WTC11 (cell line): ENCODE measurements around the gene UTP11. TPM values are rescaled to one million over a fixed set of nuclear protein-coding genes. Genes with fewer than 3 reads are reported as not detected.
A peak's percentile ranks its signal among the peaks of the same experiment; 100 is the strongest.
"Not testable (repeated sequence)": the region's sequence is repeated elsewhere in the genome, so short reads cannot be mapped to it uniquely, and the experiment has no call there.

ENCODE experiments used
- ATAC-seq: fragments of 200-7000 bp; cut with Tn5 transposase; 2 replicates; pipeline ENCODE4 v1.10.0; 2021; ENCODE audit warnings: mild to moderate bottlenecking, moderate library complexity
- CTCF ChIA-PET: fragments of 300-600 bp; sonication (Branson Sonifier 250); formaldehyde crosslinking; loops from one replicate; lab custom pipeline; 2021; ENCODE audit warnings: antibody characterized with exemption; lab: Charles Lee
- POLR2A ChIA-PET: fragments of 350-600 bp; sonication (Branson Sonifier 250); formaldehyde crosslinking; loops from one replicate; lab custom pipeline; 2021; ENCODE audit warnings: antibody characterized with exemption; lab: Charles Lee
- DNase-seq: peaks from one replicate; pipeline ENCODE4 v3.0.0; 2021; ENCODE audit warnings: low spot score
- H3K27ac Mint-ChIP-seq: 2 replicates; pipeline ENCODE4 v1.8.0; 2021; ENCODE audit warnings: mixed read lengths
- H3K27me3 Mint-ChIP-seq: 2 replicates; pipeline ENCODE4 v1.8.0; 2021; ENCODE audit warnings: low read depth, mild to moderate bottlenecking, moderate library complexity, mixed read lengths
- H3K36me3 Mint-ChIP-seq: 2 replicates; pipeline ENCODE4 v1.8.0; 2021; ENCODE audit warnings: mixed read lengths
- H3K4me1 Mint-ChIP-seq: 2 replicates; pipeline ENCODE4 v1.8.0; 2022; ENCODE audit warnings: mixed read lengths
- H3K4me3 Mint-ChIP-seq: 2 replicates; pipeline ENCODE4 v1.8.0; 2021; ENCODE audit warnings: mild to moderate bottlenecking, moderate library complexity, mixed read lengths
- H3K9me3 Mint-ChIP-seq: 2 replicates; pipeline ENCODE4 v1.8.0; 2021; ENCODE audit warnings: mixed read lengths
- AR ChIP-seq: fragments of 250-450 bp; sonication (Bioruptor Pico); IDR thresholded peaks from 2 replicates; pipeline ENCODE4 v1.9.0; 2021; ENCODE audit warnings: mild to moderate bottlenecking
- EMX1 ChIP-seq: fragments of 250-450 bp; sonication (Bioruptor Pico); IDR thresholded peaks from 2 replicates; pipeline ENCODE4 v1.8.0; 2021; ENCODE audit warnings: mild to moderate bottlenecking
- ERG ChIP-seq: fragments of 250-450 bp; sonication (Bioruptor Pico); IDR thresholded peaks from 2 replicates; pipeline ENCODE4 v1.8.0; 2021; ENCODE audit warnings: mild to moderate bottlenecking
- ESRRA ChIP-seq: sonication (generic); formaldehyde crosslinking; IDR thresholded peaks from 2 replicates; pipeline ENCODE4 v1.8.1; 2022; ENCODE audit warnings: mild to moderate bottlenecking, missing genetic modification reagents, borderline replicate concordance
- FOXP1 ChIP-seq: sonication (generic); formaldehyde crosslinking; IDR thresholded peaks from 2 replicates; pipeline ENCODE4 v1.8.0; 2022; ENCODE audit warnings: missing genetic modification reagents, mild to moderate bottlenecking, moderate library complexity, borderline replicate concordance
- GABPB1 ChIP-seq: sonication (generic); formaldehyde crosslinking; IDR thresholded peaks from 2 replicates; pipeline ENCODE4 v1.8.1; 2023; ENCODE audit warnings: mild to moderate bottlenecking, missing genetic modification reagents
- HMGA2 ChIP-seq: fragments of 250-450 bp; sonication (Bioruptor Pico); IDR thresholded peaks from 2 replicates; pipeline ENCODE4 v1.4.0; 2021; ENCODE audit warnings: mild to moderate bottlenecking, moderate library complexity
- HMGXB4 ChIP-seq: sonication (generic); formaldehyde crosslinking; IDR thresholded peaks from 2 replicates; pipeline ENCODE4 v1.8.1; 2023; ENCODE audit warnings: mild to moderate bottlenecking, moderate library complexity, missing genetic modification reagents
- IRF2 ChIP-seq: sonication (generic); formaldehyde crosslinking; IDR thresholded peaks from 2 replicates; pipeline ENCODE4 v1.8.0; 2022; ENCODE audit warnings: low read depth, missing genetic modification reagents, borderline replicate concordance
- JUN ChIP-seq: sonication (generic); formaldehyde crosslinking; IDR thresholded peaks from 2 replicates; pipeline ENCODE4 v1.8.0; 2023; ENCODE audit warnings: mild to moderate bottlenecking, missing genetic modification reagents
- MAX ChIP-seq: sonication (generic); formaldehyde crosslinking; IDR thresholded peaks from 2 replicates; pipeline ENCODE4 v1.8.0; 2022; ENCODE audit warnings: mild to moderate bottlenecking, missing genetic modification reagents
- NFATC4 ChIP-seq: fragments of 250-450 bp; sonication (Bioruptor Pico); IDR thresholded peaks from 2 replicates; pipeline ENCODE4 v1.9.0; 2021; ENCODE audit warnings: mild to moderate bottlenecking
- NFYB ChIP-seq: sonication (generic); formaldehyde crosslinking; conservative IDR thresholded peaks from 2 replicates; pipeline ENCODE4 v1.8.0; 2022; ENCODE audit warnings: low read depth, missing genetic modification reagents
- NR1H2 ChIP-seq: sonication (generic); formaldehyde crosslinking; IDR thresholded peaks from 2 replicates; pipeline ENCODE4 v1.9.0; 2021; ENCODE audit warnings: mild to moderate bottlenecking, moderate library complexity, missing genetic modification reagents
- NR3C1 ChIP-seq: sonication (generic); formaldehyde crosslinking; conservative IDR thresholded peaks from 2 replicates; pipeline ENCODE4 v1.8.1; 2023; ENCODE audit warnings: low read depth, mild to moderate bottlenecking, missing genetic modification reagents
- OVOL2 ChIP-seq: fragments of 250-450 bp; sonication (Bioruptor Pico); IDR thresholded peaks from 2 replicates; pipeline ENCODE4 v1.9.0; 2021; ENCODE audit warnings: mild to moderate bottlenecking, borderline replicate concordance
- RELA ChIP-seq: sonication (generic); formaldehyde crosslinking; IDR thresholded peaks from 2 replicates; pipeline ENCODE4 v1.8.1; 2022; ENCODE audit warnings: missing genetic modification reagents, mild to moderate bottlenecking, borderline replicate concordance
- RORB ChIP-seq: fragments of 250-450 bp; sonication (Bioruptor Pico); IDR thresholded peaks from 2 replicates; pipeline ENCODE4 v1.9.0; 2021; ENCODE audit warnings: mild to moderate bottlenecking
- SMAD4 ChIP-seq: sonication (generic); formaldehyde crosslinking; IDR thresholded peaks from 2 replicates; pipeline ENCODE4 v1.8.0; 2022; ENCODE audit warnings: mild to moderate bottlenecking, missing genetic modification reagents
- STAT6 ChIP-seq: sonication (generic); formaldehyde crosslinking; conservative IDR thresholded peaks from 2 replicates; pipeline ENCODE4 v1.8.1; 2023; ENCODE audit warnings: mild to moderate bottlenecking, low read depth, missing genetic modification reagents, moderate library complexity
- TEAD4 ChIP-seq: sonication (generic); formaldehyde crosslinking; IDR thresholded peaks from 2 replicates; pipeline ENCODE4 v1.8.0; 2022; ENCODE audit warnings: mild to moderate bottlenecking, missing genetic modification reagents
- ZNF121 ChIP-seq: sonication (generic); formaldehyde crosslinking; IDR thresholded peaks from 2 replicates; pipeline ENCODE4 v1.8.0; 2023; ENCODE audit warnings: missing genetic modification reagents
- ZNF138 ChIP-seq: sonication (generic); formaldehyde crosslinking; conservative IDR thresholded peaks from 2 replicates; pipeline ENCODE4 v1.8.1; 2022; ENCODE audit warnings: mild to moderate bottlenecking, moderate library complexity, missing genetic modification reagents
- ZNF317 ChIP-seq: sonication (generic); formaldehyde crosslinking; IDR thresholded peaks from 2 replicates; pipeline ENCODE4 v1.8.1; 2023; ENCODE audit warnings: low read depth, mild to moderate bottlenecking, moderate library complexity, missing genetic modification reagents, borderline replicate concordance
- ZSCAN18 ChIP-seq: fragments of 250-450 bp; sonication (Bioruptor Pico); IDR thresholded peaks from 2 replicates; pipeline ENCODE4 v2.1.2; 2022; ENCODE audit warnings: mild to moderate bottlenecking, moderate library complexity
- total RNA-seq: library from RNA; stranded (reverse); gene quantifications from 3 replicates; pipeline ENCODE4 v1.2.3, GENCODE V29; 2021

Gene UTP11
- total RNA-seq, 1 experiment from 2014 or later: 42.2 TPM

- TF ChIP-seq NR1H2 (CRISPR knock-in tag) (no peak), AR (CRISPR knock-in tag) (no peak), NFYB (CRISPR knock-in tag) (no peak), FOXP1 (CRISPR knock-in tag) (no peak), ERG (CRISPR knock-in tag) (no peak), TEAD4 (CRISPR knock-in tag) (no peak), ZNF317 (CRISPR knock-in tag) (no peak), RORB (CRISPR knock-in tag) (no peak), NFATC4 (no peak), HMGA2 (CRISPR knock-in tag) (no peak), SMAD4 (CRISPR knock-in tag) (no peak)
These were observed 38.0 kb upstream of the UTP11 start (continued) for GRCh38 chr1:37974567-37974966.

- 0 out of 2 replicates have a peak, but pooled peaks have one; percentile 3 for TF ChIP-seq MAX (CRISPR knock-in tag)
- H3K4me1 Mint-ChIP-seq, H3K9me3 Mint-ChIP-seq, H3K27ac Mint-ChIP-seq, H3K27me3 Mint-ChIP-seq, H3K4me3 Mint-ChIP-seq: not testable (repeated sequence)
- peaks cover 90% of the 10 kb centered on the region for H3K36me3 Mint-ChIP-seq
- ChIA-PET CTCF (interaction anchor here (0.6 to 1.6 kb wide), 6 partner anchors 14 to 527 kb away, joined by 3 to 4 read pairs (median 3); partner anchors contain the start of gene SF3A3), POLR2A (interaction anchor here (0.5 kb wide), 1 partner anchor 7 kb away, joined by 3 read pairs; no protein-coding TSS in a partner anchor)
- ATAC-seq: peak; percentile 77
- peak; percentile 33 for DNase-seq
These were observed 37.5 kb upstream of the UTP11 start for GRCh38 chr1:37975083-37975482.

GRCh38 chr1:37978541-37978940 is 34.0 kb upstream of the UTP11 start:
- ChIA-PET POLR2A (interaction anchor here (1.2 kb wide), 1 partner anchor 17 kb away, joined by 6 read pairs; no protein-coding TSS in a partner anchor), CTCF (interaction anchor here (1.7 kb wide), 1 partner anchor 12 kb away, joined by 5 read pairs; the partner anchor contains the start of gene SF3A3)
- Mint-ChIP-seq H3K36me3 (peaks cover 85% of the 10 kb centered on the region), H3K27me3 (no peaks in the 10 kb centered on the region), H3K9me3 (peaks cover 6% of the 10 kb centered on the region; the same call in 1 of the 2 replicates), H3K27ac (no peak overlapping the region), H3K4me1 (no peaks in the 10 kb centered on the region), H3K4me3 (no peak overlapping the region)
- ATAC-seq: no peak
- DNase-seq: no peak
- TF ChIP-seq RELA (CRISPR knock-in tag): no peak
- no peak for TF ChIP-seq OVOL2 (CRISPR knock-in tag)
- no peak for TF ChIP-seq NFYB (CRISPR knock-in tag)
- no peak for TF ChIP-seq ESRRA (CRISPR knock-in tag)
- TF ChIP-seq ZNF121 (CRISPR knock-in tag): no peak
- no peak for TF ChIP-seq STAT6 (CRISPR knock-in tag)
- no peak for TF ChIP-seq NR3C1 (CRISPR knock-in tag)
- TF ChIP-seq HMGXB4 (CRISPR knock-in tag): no peak
- TF ChIP-seq ZSCAN18: no peak
- no peak for TF ChIP-seq IRF2 (CRISPR knock-in tag)
- no peak for TF ChIP-seq GABPB1 (CRISPR knock-in tag)
- TF ChIP-seq EMX1 (CRISPR knock-in tag): no peak
- no peak for TF ChIP-seq JUN
- no peak for TF ChIP-seq ZNF138
